Measurements from ENCODE around the gene TOM1L1.

Gene TOM1L1

DNA sequence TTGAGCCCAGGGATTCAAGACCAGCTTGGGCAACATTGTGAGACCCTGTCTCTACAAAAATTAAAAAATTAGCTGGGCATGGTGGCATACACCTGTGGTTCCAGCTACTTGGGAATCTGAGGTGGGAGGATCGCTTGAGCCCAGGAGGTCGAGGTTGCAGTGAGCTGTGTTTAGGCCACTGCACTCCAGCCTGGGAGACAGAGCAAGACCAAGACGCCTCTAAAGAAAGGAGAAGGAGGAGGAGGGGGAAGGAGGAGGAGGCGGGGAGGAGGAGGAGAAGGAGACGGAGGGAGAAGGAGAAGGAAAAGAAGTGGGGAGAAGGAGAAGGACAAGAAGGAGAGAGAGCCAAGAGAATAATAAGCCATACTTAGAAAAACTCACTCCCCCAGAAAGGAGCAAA lies 103.8 kb downstream of the TOM1L1 start:
- DNase-seq: no peak

GRCh38 chr17:55005520-55005919 lies 104.9 kb downstream of the TOM1L1 start:
- peak; percentile 11 for DNase-seq

Measured in suppressor macrophage treated with lipopolysaccharide for 4 hours (primary cell).